GM19463 (cell line): ENCODE data around the gene ASIC2.

Experiments
- ATAC-seq: cut with Tn5 transposase; IDR thresholded peaks from one replicate; pipeline ENCODE4 v1.9.1; 2021; ENCODE audit warnings: mild to moderate bottlenecking, moderate library complexity; ENCODE audit not compliant: unreplicated experiment

ASIC2 gene

GRCh38 chr17:33207231-33207630, 85.9 kb downstream of the ASIC2 start:
- no peak for ATAC-seq

GRCh38 chr17:33205552-33205951, 87.5 kb downstream of the ASIC2 start:
- no peak for ATAC-seq

GRCh38 chr17:33204701-33205100, 88.4 kb downstream of the ASIC2 start:
- ATAC-seq = no peak

- ATAC-seq = no peak
Observed at GRCh38 chr17:33204156-33204555, 88.9 kb downstream of the ASIC2 start.

- no peak for ATAC-seq
Observed at GRCh38 chr17:33202796-33203495, 90.1 kb downstream of the ASIC2 start.

GRCh38 chr17:33202021-33202420, 91.1 kb downstream of the ASIC2 start:
- ATAC-seq = no peak

- ATAC-seq = no peak
Observed at GRCh38 chr17:33201283-33201682, 91.8 kb downstream of the ASIC2 start.

GRCh38 chr17:33200587-33200986, 92.5 kb downstream of the ASIC2 start:
- no peak for ATAC-seq

- no peak for ATAC-seq
Observed at GRCh38 chr17:33199571-33200510, 93.3 kb downstream of the ASIC2 start.

- ATAC-seq = no peak
Observed at GRCh38 chr17:33198954-33199353, 94.1 kb downstream of the ASIC2 start.

GRCh38 chr17:33197342-33197741, 95.8 kb downstream of the ASIC2 start:
- ATAC-seq = no peak

GRCh38 chr17:33196883-33197282, 96.2 kb downstream of the ASIC2 start:
- no peak for ATAC-seq

- ATAC-seq = no peak
Observed at GRCh38 chr17:33192951-33193911, 99.9 kb downstream of the ASIC2 start.

GRCh38 chr17:33183487-33184026, 109.5 kb downstream of the ASIC2 start:
- ATAC-seq = no peak

GRCh38 chr17:33179151-33179550, 113.9 kb downstream of the ASIC2 start:
- no peak for ATAC-seq

- ATAC-seq = no peak
Observed at GRCh38 chr17:33178681-33179080, 114.4 kb downstream of the ASIC2 start.

- ATAC-seq = no peak
Observed at GRCh38 chr17:33175562-33175961, 117.5 kb downstream of the ASIC2 start.

- no peak for ATAC-seq
Observed at GRCh38 chr17:33171931-33172330, 121.2 kb downstream of the ASIC2 start.

GRCh38 chr17:33169580-33170285, 123.4 kb downstream of the ASIC2 start:
- ATAC-seq = no peak

GRCh38 chr17:33167736-33168135, 125.4 kb downstream of the ASIC2 start:
- ATAC-seq = no peak
